Mesendoderm (in vitro differentiated cells): Measurements from ENCODE around the gene DLG1.

Experiments
- DNase-seq: peaks from one replicate; pipeline ENCODE4 v3.0.0; 2013
- H2AK5ac ChIP-seq: 2 replicates; pipeline ENCODE4 v1.6.1; 2013; ENCODE audit warnings: low read length, inconsistent platforms
- H2BK120ac ChIP-seq: 2 replicates; pipeline ENCODE4 v1.6.1; 2013; ENCODE audit warnings: low read depth, mild to moderate bottlenecking, low read length, moderate library complexity, mixed read lengths
- H2BK15ac ChIP-seq: replicated peaks from 2 replicates; pipeline ENCODE4 v1.6.1; 2013; ENCODE audit warnings: low read depth, mild to moderate bottlenecking, moderate library complexity
- H2BK5ac ChIP-seq: 2 replicates; pipeline ENCODE4 v1.6.1; 2013; ENCODE audit warnings: low read length, inconsistent platforms
- H3K18ac ChIP-seq: 2 replicates; pipeline ENCODE4 v1.6.1; 2013; ENCODE audit warnings: mild to moderate bottlenecking, low read length, mixed read lengths
- H3K23ac ChIP-seq: one replicate; pipeline ENCODE4 v1.6.1; 2013; ENCODE audit warnings: low read length
- H3K27ac ChIP-seq: 2 replicates; pipeline ENCODE4 v1.5.1; 2013; ENCODE audit warnings: low read depth, mild to moderate bottlenecking, inconsistent platforms, low read length, moderate library complexity
- H3K27me3 ChIP-seq: 2 replicates; pipeline ENCODE4 v1.6.1; 2013; ENCODE audit warnings: low read length, control low read depth, mild to moderate bottlenecking, inconsistent platforms; ENCODE audit not compliant: insufficient read depth, poor library complexity
- H3K36me3 ChIP-seq: 2 replicates; pipeline ENCODE4 v1.6.1; 2013; ENCODE audit warnings: low read length, inconsistent platforms; ENCODE audit not compliant: control insufficient read depth, insufficient read depth
- H3K4ac ChIP-seq: one replicate; pipeline ENCODE4 v1.6.1; 2013; ENCODE audit warnings: low read depth, mild to moderate bottlenecking, low read length, moderate library complexity
- H3K4me1 ChIP-seq: 2 replicates; pipeline ENCODE4 v1.6.1; 2013; ENCODE audit warnings: low read depth, low read length, inconsistent platforms; ENCODE audit not compliant: control insufficient read depth
- H3K4me2 ChIP-seq: 2 replicates; pipeline ENCODE4 v1.6.1; 2013; ENCODE audit warnings: low read length
- H3K4me3 ChIP-seq: 2 replicates; pipeline ENCODE4 v1.5.1; 2013; ENCODE audit warnings: mild to moderate bottlenecking, low read length
- H3K56ac ChIP-seq: one replicate; pipeline ENCODE4 v1.6.1; 2013; ENCODE audit warnings: low read length
- H3K79me1 ChIP-seq: 2 replicates; pipeline ENCODE4 v1.6.1; 2013; ENCODE audit warnings: low read length, inconsistent platforms
- H3K79me2 ChIP-seq: 2 replicates; pipeline ENCODE4 v1.6.1; 2013; ENCODE audit warnings: mild to moderate bottlenecking, low read length; ENCODE audit not compliant: control insufficient read depth, insufficient read depth
- H3K9ac ChIP-seq: 2 replicates; pipeline ENCODE4 v1.6.1; 2013; ENCODE audit warnings: low read length, inconsistent platforms
- H4K5ac ChIP-seq: one replicate; pipeline ENCODE4 v1.6.1; 2013; ENCODE audit warnings: low read length
- H4K8ac ChIP-seq: one replicate; pipeline ENCODE4 v1.6.1; 2013; ENCODE audit warnings: low read depth, mild to moderate bottlenecking, control low read depth, low read length, moderate library complexity
- WGBS: extraction: QIAGEN DNeasy Blood & Tissue Kit; methylation state at CpG from one replicate; pipeline ENCODE4 v1.1.7; 2013; ENCODE audit warnings: low lambda C conversion rate, missing lambda C conversion rate; ENCODE audit not compliant: insufficient coverage; ENCODE audit errors: extremely low coverage; 5-methylcytosine and 5-hydroxymethylcytosine counted together

The DLG1 gene

GRCh38 chr3:197027896-197028727 lies 270.3 kb downstream of the DLG1 start:
- H3K36me3 ChIP-seq, result no peaks in the 10 kb centered on the region
- H2BK15ac ChIP-seq, result no peak overlapping the region
- H4K8ac ChIP-seq, result no peak overlapping the region
- no peaks in the 10 kb centered on the region for H3K27me3 ChIP-seq
- no peak overlapping the region for H3K18ac ChIP-seq
- no peaks in the 10 kb centered on the region for H3K79me2 ChIP-seq
- H2AK5ac ChIP-seq, result no peak overlapping the region
- no peak overlapping the region for H2BK5ac ChIP-seq
- no peak overlapping the region for H3K27ac ChIP-seq
- peak overlapping the region; percentile 34 for H3K56ac ChIP-seq
- no peak overlapping the region for H3K4me3 ChIP-seq
- no peak for DNase-seq
- no CpG with 5 or more reads among the region's 22 CpGs for WGBS
- H3K79me1 ChIP-seq, result no peaks in the 10 kb centered on the region
- no peak overlapping the region for H4K5ac ChIP-seq
- H2BK120ac ChIP-seq, result no peak overlapping the region
- H3K23ac ChIP-seq, result no peak overlapping the region
- peak overlapping the region; percentile 59 for H3K9ac ChIP-seq
- no peak overlapping the region for H3K4ac ChIP-seq
- H3K4me2 ChIP-seq, result no peak overlapping the region
- no peaks in the 10 kb centered on the region for H3K4me1 ChIP-seq

GRCh38 chr3:197027151-197027895 lies 271.1 kb downstream of the DLG1 start:
- Histone ChIP-seq H3K9ac (no peak overlapping the region), H2BK5ac (no peak overlapping the region), H4K8ac (no peak overlapping the region), H2BK120ac (no peak overlapping the region), H3K4me1 (peaks cover 2% of the 10 kb centered on the region), H3K79me1 (no peaks in the 10 kb centered on the region), H3K27ac (no peak overlapping the region), H4K5ac (no peak overlapping the region), H3K4ac (no peak overlapping the region), H2BK15ac (no peak overlapping the region), H3K36me3 (no peaks in the 10 kb centered on the region), H3K27me3 (no peaks in the 10 kb centered on the region), H3K56ac (no peak overlapping the region), H3K4me2 (no peak overlapping the region), H3K4me3 (no peak overlapping the region), H3K79me2 (no peaks in the 10 kb centered on the region), H3K23ac (no peak overlapping the region), H2AK5ac (no peak overlapping the region), H3K18ac (no peak overlapping the region)
- no CpG with 5 or more reads among the region's 29 CpGs for WGBS
- DNase-seq, result no peak

- peaks cover 6% of the 10 kb centered on the region for H3K4me1 ChIP-seq
- no peaks in the 10 kb centered on the region for H3K79me1 ChIP-seq
- H3K23ac ChIP-seq, result no peak overlapping the region
- no peak overlapping the region for H2BK15ac ChIP-seq
- no peak overlapping the region for H3K18ac ChIP-seq
- no peak overlapping the region for H3K4ac ChIP-seq
- DNase-seq, result no peak
- WGBS, result no CpG with 5 or more reads among the region's 9 CpGs
- no peak overlapping the region for H3K4me3 ChIP-seq
- H2BK5ac ChIP-seq, result no peak overlapping the region
- H4K8ac ChIP-seq, result no peak overlapping the region
- H3K27me3 ChIP-seq, result no peaks in the 10 kb centered on the region
- H3K56ac ChIP-seq, result no peak overlapping the region
- no peaks in the 10 kb centered on the region for H3K36me3 ChIP-seq
- no peak overlapping the region for H3K4me2 ChIP-seq
- H3K27ac ChIP-seq, result no peak overlapping the region
- H3K9ac ChIP-seq, result no peak overlapping the region
- no peak overlapping the region for H2BK120ac ChIP-seq
- H3K79me2 ChIP-seq, result no peaks in the 10 kb centered on the region
- no peak overlapping the region for H4K5ac ChIP-seq
- H2AK5ac ChIP-seq, result no peak overlapping the region
These were observed 271.9 kb downstream of the DLG1 start for GRCh38 chr3:197026481-197026866.

GRCh38 chr3:197025736-197026480 lies 272.5 kb downstream of the DLG1 start:
- Histone ChIP-seq H2BK5ac (no peak overlapping the region), H3K56ac (no peak overlapping the region), H3K79me2 (no peaks in the 10 kb centered on the region), H2AK5ac (no peak overlapping the region), H3K9ac (no peak overlapping the region), H3K4me1 (peaks cover 6% of the 10 kb centered on the region), H2BK15ac (no peak overlapping the region), H3K23ac (no peak overlapping the region), H4K8ac (no peak overlapping the region), H3K4me2 (no peak overlapping the region), H3K79me1 (no peaks in the 10 kb centered on the region), H3K18ac (no peak overlapping the region), H3K4ac (no peak overlapping the region), H4K5ac (no peak overlapping the region), H3K27me3 (no peaks in the 10 kb centered on the region), H3K36me3 (no peaks in the 10 kb centered on the region), H2BK120ac (no peak overlapping the region), H3K27ac (no peak overlapping the region), H3K4me3 (no peak overlapping the region)
- no peak for DNase-seq
- WGBS, result no CpG with 5 or more reads among the region's 21 CpGs

GRCh38 chr3:197024881-197025735 lies 273.3 kb downstream of the DLG1 start:
- no peak overlapping the region for H2BK120ac ChIP-seq

More at GRCh38 chr3:197024881-197025735, 273.3 kb downstream of the DLG1 start:
- Histone ChIP-seq H4K5ac (no peak overlapping the region), H2BK5ac (no peak overlapping the region), H3K4ac (no peak overlapping the region), H3K79me2 (no peaks in the 10 kb centered on the region), H2AK5ac (no peak overlapping the region), H3K79me1 (no peaks in the 10 kb centered on the region), H3K4me2 (no peak overlapping the region), H3K36me3 (no peaks in the 10 kb centered on the region), H4K8ac (no peak overlapping the region), H3K4me3 (no peak overlapping the region), H3K56ac (no peak overlapping the region), H3K18ac (no peak overlapping the region), H3K23ac (no peak overlapping the region), H2BK15ac (no peak overlapping the region), H3K4me1 (peaks cover 6% of the 10 kb centered on the region), H3K9ac (no peak overlapping the region), H3K27ac (no peak overlapping the region), H3K27me3 (no peaks in the 10 kb centered on the region)
- DNase-seq, result no peak
- no CpG with 5 or more reads among the region's 28 CpGs for WGBS
